HAP-1 (cell line): ENCODE results near the gene ANKRD13A.
"Not testable (repeated sequence)": the region's sequence is repeated elsewhere in the genome, so short reads cannot be mapped to it uniquely, and the experiment has no call there.

ENCODE experiments used
- DNase-seq, 2 experiments: peaks; one replicate each; pipeline ENCODE4 v3.0.0-alpha.2; 2016 to 2020; ENCODE audit warnings: low spot score in 2 of 2
- H3K27me3 ChIP-seq: fragments of 250-450 bp; sonication (Bioruptor Pico); 2 replicates; pipeline ENCODE4 v1.5.1; 2020; ENCODE audit warnings: low read depth, mild to moderate bottlenecking, moderate library complexity
- H3K36me3 ChIP-seq: fragments of 250-450 bp; sonication (Bioruptor Pico); replicated peaks from 2 replicates; pipeline ENCODE4 v1.5.1; 2020; ENCODE audit warnings: mild to moderate bottlenecking
- H3K4me1 ChIP-seq: fragments of 250-450 bp; sonication (Bioruptor Pico); 2 replicates; pipeline ENCODE4 v1.5.1; 2020; ENCODE audit warnings: mild to moderate bottlenecking
- H3K4me3 ChIP-seq: fragments of 250-450 bp; sonication (Bioruptor Pico); 2 replicates; pipeline ENCODE4 v1.5.1; 2020; ENCODE audit warnings: mild to moderate bottlenecking, moderate library complexity
- H3K9me3 ChIP-seq: fragments of 250-450 bp; sonication (Bioruptor Pico); 2 replicates; pipeline ENCODE4 v1.5.1; 2020; ENCODE audit warnings: mild to moderate bottlenecking, moderate library complexity
- in situ Hi-C: fragments of 300-500 bp; cut with MboI; formaldehyde crosslinking; loops from 3 replicates; pipeline ENCODE4 v1.14.3; 2020; ENCODE audit warnings: low sequenced_read_pairs, inconsistent platforms, mixed read lengths

The ANKRD13A gene

DNA sequence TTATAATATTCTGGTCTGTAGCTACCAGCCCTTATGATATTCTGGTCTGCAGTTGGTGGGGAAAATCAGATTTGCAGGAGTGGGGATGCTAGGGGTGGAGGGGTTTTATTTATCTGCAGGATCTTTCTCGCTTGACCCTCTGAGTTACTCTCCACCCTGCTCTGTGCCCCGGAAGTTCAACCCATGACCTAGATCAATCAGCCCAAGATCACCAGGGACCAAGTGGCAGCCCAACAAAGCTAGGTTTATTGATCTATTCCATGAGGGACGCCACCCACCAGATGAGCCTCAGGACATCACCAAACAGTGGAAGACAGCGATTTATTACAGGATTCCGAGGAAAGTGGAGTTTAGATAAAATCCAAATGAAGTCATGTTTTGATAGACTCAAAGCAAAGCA is 74.9 kb downstream of the ANKRD13A start:
- Histone ChIP-seq H3K9me3 (no peaks in the 10 kb centered on the region), H3K36me3 (no peaks in the 10 kb centered on the region), H3K4me3 (no peak overlapping the region), H3K27me3 (no peaks in the 10 kb centered on the region; the same call in 1 of the 2 replicates), H3K4me1 (no peaks in the 10 kb centered on the region)
- in situ Hi-C loops = no loop called here
- DNase-seq = no peak

DNA sequence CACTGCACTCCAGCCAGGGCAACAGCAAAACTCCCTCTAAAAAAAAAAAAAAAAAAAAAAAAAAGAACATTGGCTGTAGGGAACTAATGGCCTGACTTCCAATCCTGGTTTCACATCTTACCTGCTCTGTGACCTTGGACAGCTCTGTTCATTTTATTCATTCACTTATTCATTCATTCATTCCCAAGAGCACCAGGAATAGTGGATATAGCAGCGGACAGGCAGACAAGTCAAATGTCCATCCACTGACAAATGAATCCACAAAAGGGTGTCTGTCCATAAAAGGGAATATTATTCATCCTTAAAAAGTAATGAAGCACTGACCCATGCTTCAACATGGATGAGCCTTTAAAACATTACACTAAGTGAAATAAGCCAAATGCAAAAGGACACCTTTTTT is 76.7 kb downstream of the ANKRD13A start:
- no peaks in the 10 kb centered on the region; the same call in 1 of the 2 replicates for H3K27me3 ChIP-seq
- in situ Hi-C loops = loop anchor here (25.0 kb wide), 1 partner anchor 536 kb away; the partner anchor contains the start of gene TCTN1
- H3K4me3 ChIP-seq = no peak overlapping the region
- no peaks in the 10 kb centered on the region for H3K36me3 ChIP-seq
- H3K9me3 ChIP-seq = no peaks in the 10 kb centered on the region
- H3K4me1 ChIP-seq = peaks cover 4% of the 10 kb centered on the region
- no peak for DNase-seq

DNA sequence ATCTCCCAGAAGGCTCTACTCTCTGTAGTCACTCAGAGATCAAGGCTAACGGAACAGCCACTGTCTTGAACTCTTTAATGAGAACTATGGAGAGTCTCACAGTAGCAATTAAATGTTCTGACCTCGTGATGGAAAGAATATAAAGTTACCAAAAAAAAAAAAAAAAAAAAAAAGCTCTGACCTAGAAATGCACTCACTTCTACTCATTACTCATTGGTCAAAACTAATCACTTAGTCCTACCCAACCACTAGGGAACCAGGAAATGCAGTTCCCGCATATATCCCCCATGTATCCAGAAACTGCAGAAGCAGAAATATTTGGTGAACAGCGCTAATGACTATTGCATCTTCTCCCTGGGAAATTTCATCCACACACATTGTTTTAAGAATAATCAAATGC is 78.6 kb downstream of the ANKRD13A start:
- DNase-seq = no peak
- Histone ChIP-seq H3K36me3 (no peaks in the 10 kb centered on the region), H3K4me1 (peaks cover 4% of the 10 kb centered on the region), H3K4me3 (no peak overlapping the region), H3K9me3 (no peaks in the 10 kb centered on the region), H3K27me3 (no peaks in the 10 kb centered on the region; the same call in 1 of the 2 replicates)
- in situ Hi-C loops = loop anchor here (25.0 kb wide), 1 partner anchor 535 kb away; the partner anchor contains the start of gene TCTN1

DNA sequence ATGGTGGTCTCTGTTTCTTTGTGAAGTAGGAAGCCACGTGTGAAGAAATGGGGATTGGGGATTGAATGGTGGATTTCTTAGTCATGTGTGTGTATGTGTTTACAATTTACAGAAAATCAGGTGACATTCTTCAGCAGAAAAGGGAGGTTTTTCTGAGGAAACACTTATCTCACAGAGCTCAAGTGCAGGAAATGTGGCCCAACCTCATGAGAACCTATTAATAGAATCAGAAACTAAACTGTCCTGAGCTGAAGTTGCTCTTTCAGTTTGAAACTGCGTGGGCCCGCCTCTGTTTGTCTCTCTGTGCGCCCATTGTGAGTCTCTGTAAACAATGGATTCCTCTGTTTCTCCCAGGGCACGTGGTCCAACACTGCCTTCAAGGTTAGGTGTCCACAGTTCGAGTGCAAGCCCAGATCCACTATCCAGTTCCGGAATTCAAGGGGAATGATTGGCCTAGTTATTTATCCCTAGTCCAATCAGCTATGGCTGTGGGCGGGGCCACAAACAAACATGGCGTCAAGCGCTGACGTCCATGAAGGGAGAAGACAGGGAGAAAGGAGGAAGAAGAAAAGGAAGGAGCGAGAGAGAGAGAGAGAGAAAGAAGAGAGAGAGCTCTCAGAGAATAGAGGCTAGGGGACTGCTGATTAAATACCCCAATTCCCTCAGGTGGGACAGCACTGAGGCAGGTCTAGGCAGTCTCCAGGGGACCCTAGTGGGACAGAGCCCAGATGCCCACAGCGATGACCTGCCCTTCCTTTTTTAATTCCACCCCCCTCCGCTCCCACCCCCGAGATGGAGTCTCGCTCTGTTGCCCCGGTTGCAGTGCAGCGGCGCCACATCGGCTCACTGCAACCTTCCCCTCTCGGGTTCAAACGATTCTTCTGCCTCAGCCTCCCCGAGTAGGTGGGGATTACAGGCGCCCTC is 80.5 kb downstream of the ANKRD13A start:
- no peak overlapping the region for H3K4me3 ChIP-seq
- H3K4me1 ChIP-seq = peaks cover 4% of the 10 kb centered on the region
- in situ Hi-C loops = loop anchor here (25.0 kb wide), 1 partner anchor 533 kb away; the partner anchor contains the start of gene TCTN1
- no peaks in the 10 kb centered on the region for H3K9me3 ChIP-seq
- peak; percentile 4 to 46 for DNase-seq
- no peaks in the 10 kb centered on the region for H3K27me3 ChIP-seq
- no peaks in the 10 kb centered on the region for H3K36me3 ChIP-seq

DNA sequence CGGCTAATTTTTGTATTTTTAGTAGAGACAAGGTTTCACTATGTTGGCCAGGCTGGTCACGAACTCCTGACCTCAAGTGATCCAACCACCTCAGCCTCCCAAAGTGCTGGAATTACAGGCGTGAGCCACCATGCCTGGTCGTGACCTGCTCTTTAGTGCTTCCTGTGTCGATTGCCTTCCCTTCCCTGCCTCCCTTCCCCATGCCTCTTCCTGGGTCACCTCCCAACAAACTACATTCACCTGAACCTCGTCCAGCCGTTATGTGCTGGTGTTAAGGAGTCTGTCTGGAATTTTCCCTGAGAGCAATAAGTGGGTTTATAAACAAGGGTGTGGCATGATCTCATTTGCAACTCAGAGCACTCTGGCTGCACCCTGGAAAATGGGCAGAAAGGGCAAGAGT is 81.2 kb downstream of the ANKRD13A start:
- Histone ChIP-seq H3K4me1 (peaks cover 4% of the 10 kb centered on the region), H3K27me3 (no peaks in the 10 kb centered on the region), H3K36me3 (no peaks in the 10 kb centered on the region), H3K9me3 (no peaks in the 10 kb centered on the region), H3K4me3 (no peak overlapping the region)
- in situ Hi-C loops = loop anchor here (25.0 kb wide), 1 partner anchor 532 kb away; the partner anchor contains the start of gene TCTN1
- DNase-seq = no peak

DNA sequence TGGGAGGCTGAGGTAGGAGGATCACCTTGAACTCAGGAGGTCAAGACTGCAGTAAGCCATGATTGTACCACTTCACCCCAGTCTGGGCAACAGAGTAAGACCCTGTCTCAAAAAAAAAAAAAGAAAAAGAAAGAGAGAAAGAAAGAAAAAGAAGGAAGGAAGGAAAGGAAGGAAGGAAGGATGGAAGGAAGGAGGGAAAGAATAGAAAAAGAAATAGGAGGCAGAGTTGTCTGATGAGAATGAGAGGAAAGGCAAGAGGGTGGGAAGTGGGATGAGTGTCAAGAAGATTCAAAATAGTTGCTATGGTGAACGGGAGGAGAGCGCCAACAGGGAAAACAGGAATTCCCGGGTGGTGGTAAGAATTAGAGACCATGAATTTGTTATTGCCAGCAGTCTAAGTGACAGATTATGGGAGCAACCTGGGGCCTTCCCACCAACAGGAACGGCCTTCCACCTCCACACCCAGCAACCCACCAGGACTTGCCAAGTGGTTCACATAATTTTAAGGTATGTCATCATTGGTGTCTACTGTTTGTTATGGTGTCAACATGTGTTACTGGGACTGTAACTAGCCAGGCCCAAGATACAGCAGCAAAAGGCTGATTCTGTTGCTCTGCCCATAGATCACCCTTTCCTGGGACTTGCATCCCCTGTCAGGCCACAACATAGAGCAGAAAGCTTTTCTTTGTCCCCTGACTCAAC is 85.2 kb downstream of the ANKRD13A start:
- no peak for DNase-seq
- Histone ChIP-seq H3K36me3 (no peaks in the 10 kb centered on the region), H3K9me3 (no peaks in the 10 kb centered on the region), H3K27me3 (peaks cover 5% of the 10 kb centered on the region; the same call in 1 of the 2 replicates), H3K4me3 (no peak overlapping the region), H3K4me1 (peaks cover 4% of the 10 kb centered on the region)
- in situ Hi-C loops = loop anchor here (25.0 kb wide), 1 partner anchor 528 kb away; the partner anchor contains the start of gene TCTN1

DNA sequence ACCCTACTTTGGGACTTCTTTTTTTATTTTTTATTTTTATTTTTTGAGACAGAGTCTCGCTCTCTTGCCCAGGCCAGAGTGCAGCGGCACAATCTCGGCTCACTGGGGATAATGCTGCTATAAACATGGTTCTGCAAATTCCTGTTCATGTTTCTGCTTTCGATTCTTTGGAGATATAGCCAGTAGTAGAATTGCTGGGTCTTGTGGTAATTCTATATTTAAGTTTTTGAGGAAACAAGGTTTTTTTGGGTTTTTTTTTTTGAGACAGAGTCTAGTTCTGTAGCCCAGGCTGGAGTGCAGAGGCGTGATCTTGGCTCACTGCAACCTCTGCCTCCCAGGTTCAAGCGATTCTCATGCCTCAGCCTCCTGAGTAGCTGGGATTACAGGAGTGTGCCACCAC is 89.0 kb downstream of the ANKRD13A start:
- not testable (repeated sequence) for H3K9me3 ChIP-seq, H3K4me3 ChIP-seq, DNase-seq, H3K27me3 ChIP-seq, H3K4me1 ChIP-seq, H3K36me3 ChIP-seq
- in situ Hi-C loops = loop anchor here (25.0 kb wide), 1 partner anchor 524 kb away; the partner anchor contains the start of gene TCTN1

DNA sequence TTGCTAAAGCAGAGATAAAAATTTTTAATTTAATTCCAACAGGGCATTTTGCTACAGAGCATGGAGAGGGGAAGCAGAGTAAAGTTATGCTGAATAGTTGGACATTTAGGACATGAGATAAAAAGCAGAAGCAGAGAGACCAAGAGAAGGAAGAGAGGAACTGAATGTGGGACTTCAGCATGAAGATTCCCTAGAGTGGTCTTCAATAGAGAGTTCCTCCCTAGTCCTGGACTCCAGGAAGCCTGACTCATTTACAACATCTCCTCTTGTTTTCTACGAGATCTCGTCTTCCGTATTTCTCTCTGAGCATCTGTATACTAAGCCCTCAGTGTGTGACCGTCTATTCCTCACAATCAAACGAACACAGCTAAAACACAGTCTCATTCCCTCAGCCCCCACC is 89.7 kb downstream of the ANKRD13A start:
- H3K36me3 ChIP-seq = no peaks in the 10 kb centered on the region
- no peaks in the 10 kb centered on the region for H3K9me3 ChIP-seq
- no peak for DNase-seq
- no peak overlapping the region for H3K4me3 ChIP-seq
- no peaks in the 10 kb centered on the region for H3K4me1 ChIP-seq
- in situ Hi-C loops = loop anchor here (25.0 kb wide), 1 partner anchor 523 kb away; the partner anchor contains the start of gene TCTN1
- peaks cover 8% of the 10 kb centered on the region for H3K27me3 ChIP-seq
